ENCODE results near the gene SH2D2A.

Gene SH2D2A

DNA sequence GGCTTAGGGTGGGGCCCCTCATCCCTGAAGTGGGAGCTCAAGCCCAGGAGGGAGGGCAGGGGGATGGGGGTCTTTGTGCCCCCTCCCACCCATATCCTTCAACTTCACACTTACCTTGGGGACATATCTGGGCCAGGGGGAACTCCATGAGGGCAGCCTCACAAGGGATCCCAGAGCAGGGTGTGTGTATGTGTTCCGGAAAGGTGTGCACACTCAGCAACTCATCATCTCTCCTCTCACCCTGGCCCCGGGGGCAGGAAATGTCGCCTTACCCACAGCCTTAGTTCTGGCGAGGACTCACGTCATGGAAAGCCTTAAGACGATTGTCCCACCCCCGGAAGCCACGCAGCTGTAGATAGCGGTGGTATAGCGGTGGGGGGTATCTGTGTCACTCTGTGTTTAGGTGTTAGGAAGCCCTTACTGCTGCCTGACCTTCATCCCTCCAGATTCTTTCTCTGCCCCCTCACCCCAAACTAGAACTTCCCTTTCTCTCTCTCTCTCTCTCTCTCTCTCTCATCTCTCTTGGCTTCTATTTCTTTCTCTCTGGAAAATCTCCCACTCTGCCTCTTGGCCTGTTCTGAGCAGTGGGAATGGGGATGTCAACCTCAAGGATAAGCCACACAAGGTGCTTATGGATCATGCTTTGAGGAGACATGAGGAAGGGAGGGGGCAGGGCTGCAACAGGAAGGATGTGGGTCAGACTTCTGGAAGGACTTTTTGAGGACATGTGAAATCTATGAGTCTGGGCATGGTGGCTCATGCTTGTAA, at the start of gene SH2D2A:
Gene SH2D2A, minus strand, starts transcription at position 288 of the 768 bp plus-strand sequence. Its CDS starts 140 bp downstream, at position 148.
- DNase-seq: peak; percentile 98

DNA sequence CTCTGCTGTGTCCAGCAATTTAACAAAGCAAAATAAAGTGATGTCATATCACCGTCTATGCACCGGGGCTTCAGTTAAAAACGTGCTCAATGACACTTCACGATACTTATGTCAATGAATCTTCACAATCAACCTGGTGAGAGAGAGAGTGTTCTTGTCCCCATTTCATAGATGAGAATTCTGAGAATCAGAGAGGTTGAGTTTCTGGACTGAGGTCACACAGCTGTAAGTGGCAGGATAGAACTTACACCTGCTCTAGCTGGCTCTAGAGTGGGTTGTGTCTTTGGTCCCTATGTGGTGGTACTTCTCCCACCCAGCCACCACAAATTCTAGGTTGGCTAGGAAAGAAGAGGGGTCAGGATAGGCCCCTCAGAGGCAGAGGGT, 49.2 kb upstream of the SH2D2A start:
- DNase-seq: no peak

DNA sequence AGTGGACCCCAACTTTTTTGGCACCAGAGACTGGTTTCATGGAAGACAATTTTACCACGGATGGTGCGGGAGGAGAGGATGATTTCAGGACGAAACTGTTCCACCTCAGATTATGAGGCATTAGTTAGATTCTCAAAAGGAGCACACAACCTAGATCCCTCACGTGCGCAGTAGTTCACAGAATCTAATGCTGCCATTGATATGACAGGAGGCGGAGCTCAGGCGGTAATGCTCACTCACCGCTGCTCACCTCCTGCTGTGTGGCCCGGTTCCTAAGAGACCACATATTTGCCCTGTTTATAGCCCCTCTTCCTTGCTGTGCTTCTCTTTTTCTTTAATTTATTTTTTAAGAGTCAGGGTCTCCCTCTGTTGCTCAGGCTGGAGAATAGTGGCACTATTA, 48.6 kb upstream of the SH2D2A start:
- no peak for DNase-seq

DNA sequence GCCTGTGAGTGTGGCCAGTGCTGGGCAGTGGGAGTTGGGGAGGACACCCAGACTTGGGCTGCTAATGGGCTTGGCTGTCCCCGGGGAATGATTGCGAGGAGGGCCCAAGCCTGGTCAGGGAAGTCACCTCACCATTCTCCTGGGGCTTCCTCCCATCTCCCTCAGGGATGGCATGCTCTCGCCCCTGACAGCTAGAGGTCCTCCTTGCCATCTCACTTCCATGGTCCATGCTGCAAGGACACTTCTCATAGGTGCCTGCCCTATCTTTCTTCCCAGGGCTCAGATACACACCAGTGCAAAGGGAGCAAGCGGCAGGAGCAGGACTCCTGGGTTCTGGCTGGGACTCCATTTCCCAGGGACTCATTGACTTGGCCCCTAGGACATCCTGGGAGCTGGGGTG, 48.1 kb upstream of the SH2D2A start:
- no peak for DNase-seq

DNA sequence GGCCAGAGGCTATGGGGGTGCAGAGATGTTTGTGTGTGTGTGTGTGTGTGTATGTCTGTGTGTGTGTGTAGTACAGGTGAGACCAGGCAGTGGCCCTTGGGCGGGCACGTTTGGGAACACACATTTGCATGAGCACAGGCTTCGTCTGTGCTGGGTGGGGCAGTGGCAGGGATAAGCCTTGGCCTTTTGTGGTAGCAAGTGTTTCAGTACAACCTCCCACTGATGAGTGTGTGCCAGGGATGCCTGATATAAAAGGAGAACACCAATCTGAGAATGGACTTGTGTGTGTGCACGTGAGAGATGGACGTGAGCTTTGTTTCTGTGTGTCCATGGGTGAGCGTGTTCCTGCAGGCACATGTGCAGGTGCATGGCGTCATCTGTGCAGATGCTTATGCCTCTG, 47.0 kb upstream of the SH2D2A start:
- DNase-seq: no peak

DNA sequence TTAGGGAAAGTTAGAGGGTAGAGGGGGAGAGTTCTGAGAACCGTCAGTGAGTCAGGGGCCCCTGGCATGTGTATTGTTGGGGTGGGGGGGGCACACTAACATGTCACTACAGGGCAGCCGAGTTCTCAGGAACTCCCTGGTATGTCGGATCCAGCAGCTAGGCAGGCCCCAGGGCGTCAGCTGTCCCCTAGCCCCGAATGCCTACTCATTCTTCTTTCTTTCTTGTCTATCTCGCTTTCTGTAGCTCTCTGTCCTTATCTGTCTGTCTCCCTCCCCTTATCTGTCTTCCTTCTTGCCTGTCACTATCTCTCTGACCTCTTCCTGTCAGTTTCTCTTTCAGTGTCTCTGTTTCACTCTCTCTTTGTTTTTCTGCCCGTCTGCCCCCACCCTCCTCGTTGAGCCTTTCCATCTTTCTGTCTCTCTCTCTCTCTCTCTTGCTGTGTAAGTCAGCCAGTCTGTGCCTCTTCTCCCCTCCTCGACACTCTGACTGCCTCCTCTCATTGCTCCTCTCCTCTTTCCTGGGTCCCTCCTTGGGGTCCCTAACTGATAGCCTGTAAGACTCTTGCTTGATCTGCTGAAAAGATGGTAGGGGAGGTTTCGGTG, 46.5 kb upstream of the SH2D2A start:
- no peak for DNase-seq

DNA sequence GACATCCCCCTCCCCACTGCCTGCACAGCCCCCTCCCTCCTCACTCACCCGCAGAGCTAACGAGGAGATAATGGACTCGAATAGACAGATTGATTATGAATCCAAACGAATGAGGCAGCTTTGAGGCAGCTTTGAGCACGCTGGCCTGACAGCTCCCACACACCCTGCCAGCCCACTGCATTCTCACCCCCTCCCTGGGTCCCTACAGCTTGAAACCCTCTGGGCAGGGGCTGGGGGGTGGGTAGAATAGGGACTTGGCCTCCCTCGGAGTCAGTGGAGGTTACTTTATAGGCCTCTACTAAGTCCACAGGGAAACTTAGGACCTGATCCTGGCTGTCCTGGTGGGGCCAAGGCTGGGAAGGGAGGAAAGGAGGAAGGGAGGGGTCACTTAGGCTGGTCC, 45.9 kb upstream of the SH2D2A start:
- DNase-seq: no peak

DNA sequence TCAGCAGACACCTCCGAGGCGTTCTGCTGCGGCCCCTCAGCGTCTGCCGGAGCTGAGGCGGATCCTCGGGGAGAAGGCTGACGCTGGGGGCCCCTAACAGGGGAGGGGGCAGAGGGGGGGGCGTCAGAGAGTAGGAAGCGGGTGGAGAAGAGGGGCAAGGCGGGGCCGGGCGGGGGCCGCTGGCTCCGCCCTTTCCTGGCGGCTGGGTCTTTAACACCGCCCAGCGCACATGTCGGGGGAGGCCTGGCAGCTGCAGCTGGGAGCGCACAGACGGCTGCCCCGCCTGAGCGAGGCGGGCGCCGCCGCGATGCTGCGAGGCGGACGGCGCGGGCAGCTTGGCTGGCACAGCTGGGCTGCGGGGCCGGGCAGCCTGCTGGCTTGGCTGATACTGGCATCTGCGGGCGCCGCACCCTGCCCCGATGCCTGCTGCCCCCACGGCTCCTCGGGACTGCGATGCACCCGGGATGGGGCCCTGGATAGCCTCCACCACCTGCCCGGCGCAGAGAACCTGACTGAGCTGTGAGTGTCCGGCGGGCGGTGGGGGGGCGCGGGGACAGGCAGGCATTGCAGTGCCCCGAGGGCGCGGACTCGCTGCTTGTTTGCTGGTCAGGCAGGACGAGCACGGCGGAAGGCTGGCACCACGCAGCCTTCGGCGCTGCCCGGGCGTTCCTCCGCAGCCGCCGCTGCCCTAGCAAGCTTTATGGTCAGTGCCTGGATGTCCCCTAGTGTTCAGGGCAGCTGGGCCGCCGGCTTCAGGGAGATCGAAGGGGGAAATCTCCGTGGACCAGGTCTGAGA, 44.2 kb upstream of the SH2D2A start, which contains the start of gene NTRK1:
Gene NTRK1, plus strand, starts transcription at position 238 of the 796 bp plus-strand sequence. Its CDS starts 70 bp downstream, at position 308.
- DNase-seq: peak; percentile 83

DNA sequence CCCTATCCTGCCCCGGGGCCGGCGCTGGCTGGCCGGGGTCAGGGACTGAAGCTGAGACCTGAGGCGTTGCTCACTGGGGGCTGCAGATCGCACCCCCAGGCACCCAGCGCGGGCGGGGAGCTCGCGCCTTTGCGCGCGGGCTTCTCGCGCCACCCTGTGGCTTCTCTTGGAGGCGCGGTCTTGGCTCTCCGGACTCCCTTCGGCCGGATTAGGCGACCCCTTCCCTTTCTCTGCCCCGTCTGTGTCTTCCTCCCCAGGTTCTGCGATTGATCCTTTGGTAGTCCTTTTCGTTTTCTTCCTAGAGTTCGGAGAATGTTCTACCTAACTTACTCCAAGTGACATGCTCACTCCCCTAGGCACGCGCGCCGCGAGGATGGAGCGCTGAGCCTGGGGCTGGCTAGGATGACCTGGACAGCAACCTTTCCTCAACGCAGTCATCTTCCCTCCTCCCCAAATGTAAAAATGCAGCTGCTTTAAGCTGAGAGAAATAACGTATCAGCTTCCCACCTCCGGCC, 43.5 kb upstream of the SH2D2A start:
- DNase-seq: peak; percentile 85

DNA sequence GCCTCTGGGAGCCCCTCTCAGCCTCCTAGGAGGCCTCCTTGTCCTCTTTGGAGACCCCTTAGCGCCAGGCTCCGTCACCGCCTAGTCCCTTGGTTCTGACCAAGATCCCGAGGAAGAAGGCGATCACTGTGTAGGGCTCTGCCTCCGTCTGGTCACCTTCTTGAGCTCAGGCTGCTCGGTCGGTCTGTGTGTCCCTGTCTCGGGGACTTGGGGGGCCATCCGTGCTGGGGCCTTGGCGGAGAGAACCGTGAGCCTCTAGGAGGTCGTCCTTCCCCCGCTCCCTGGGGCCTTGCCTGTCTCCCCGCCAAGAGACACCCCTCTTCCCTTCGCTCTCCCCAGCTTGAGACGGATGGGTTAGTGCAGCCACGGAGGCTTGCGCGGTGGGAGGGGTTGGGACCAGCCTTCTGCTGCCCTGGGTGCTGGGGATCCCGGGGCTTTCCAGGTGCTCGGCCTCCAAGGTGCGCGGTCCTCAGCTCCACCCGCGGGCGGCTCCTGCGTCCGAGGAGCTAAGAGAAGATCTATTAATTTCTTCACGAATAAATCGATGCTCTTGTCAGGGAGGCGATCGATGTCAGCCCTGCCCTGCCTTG, 43.0 kb upstream of the SH2D2A start:
- no peak for DNase-seq

DNA sequence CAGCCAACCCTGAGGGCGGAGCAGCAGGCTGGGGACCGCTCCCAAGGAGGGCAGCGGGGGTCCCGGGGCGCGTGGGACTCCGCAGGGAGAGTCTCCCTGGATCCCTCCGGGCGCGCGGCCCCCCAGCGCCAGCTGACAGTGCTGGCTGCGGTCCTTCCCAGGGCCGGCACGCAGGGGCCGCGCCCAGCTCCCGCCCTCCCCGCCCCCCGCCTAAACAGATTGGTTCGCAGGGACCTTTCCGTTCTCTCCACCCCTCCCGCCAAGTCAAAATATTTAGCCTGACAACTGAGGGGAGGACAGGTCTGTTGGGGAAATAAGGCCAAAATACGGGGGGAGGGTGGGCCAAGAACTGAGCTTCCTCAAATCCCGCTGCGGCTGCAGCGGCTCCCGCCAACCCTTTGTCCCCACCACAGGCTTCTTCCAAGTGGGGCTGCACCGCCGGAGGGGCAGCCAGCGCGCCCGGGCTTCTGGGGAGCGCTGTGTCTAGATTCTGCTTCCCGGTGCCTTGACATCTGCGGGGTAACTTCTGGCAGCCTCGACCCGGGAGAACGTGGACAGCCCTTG, 42.4 kb upstream of the SH2D2A start, which contains the start of gene INSRR:
Gene INSRR, minus strand, starts transcription at position 159 of the 564 bp plus-strand sequence. CDS start 496 bp downstream, outside the sequence.
- DNase-seq: no peak

DNA sequence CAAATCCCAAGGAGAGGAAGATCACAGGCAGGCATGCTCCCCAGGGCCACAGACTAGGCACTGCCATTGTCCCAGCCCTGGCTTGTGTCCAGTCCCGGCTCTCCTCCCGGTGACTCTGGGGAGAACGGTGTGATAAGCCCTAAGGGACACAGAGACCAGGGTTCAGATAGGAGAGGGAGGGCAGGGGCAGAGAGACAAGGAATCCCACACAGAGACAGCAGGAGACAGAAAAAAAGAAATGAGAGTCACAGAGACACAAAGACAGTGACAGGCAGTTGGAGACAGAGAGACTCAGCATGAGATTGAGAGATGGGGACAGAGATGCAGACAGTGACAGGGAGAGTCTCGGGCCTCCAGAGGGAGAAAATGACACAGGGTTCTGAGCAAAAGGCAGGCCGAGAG, 41.9 kb upstream of the SH2D2A start:
- DNase-seq: no peak

DNA sequence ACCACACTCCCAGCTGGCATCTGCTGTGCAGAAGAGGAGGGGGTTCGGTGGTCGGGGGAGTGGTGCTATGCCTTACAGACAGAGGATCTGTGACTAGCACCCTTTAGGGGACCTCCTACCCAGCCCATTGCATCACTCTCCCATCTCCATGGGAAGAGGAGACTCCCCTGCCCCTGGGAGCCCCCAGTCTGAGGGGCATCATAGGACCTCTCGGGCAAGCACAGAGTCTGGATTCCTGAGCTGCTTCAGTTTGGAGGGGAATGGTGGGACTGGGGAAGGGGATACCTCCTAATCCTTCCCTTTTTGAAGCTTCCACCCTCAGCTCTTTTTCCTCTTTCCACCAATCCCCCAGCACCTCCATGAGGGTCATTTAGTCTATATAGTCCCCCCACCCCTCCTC, 40.9 kb upstream of the SH2D2A start:
- no peak for DNase-seq

DNA sequence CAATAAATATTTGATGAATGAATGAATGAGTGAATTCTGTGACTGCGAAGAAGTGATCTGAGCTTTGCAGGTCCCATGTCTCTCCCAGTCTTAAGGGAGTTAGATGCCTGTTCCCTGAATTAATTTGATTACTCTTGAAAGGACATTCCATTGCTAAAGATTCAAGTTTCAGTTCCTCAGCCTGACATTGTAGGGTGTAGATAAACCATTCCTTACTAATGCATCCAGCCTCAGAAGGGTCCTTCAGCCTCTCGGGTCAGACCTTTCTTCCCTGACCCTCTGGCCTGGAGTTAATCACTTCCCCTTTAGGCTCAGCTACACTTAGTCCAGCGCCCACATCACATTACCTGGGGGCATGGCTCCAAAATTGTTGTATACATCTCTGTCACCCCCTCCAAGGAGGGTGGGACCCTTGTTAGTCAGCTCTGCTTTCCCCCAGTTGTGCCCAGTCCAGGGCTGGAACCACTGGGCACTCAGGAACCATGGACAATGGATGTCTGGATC, 39.7 kb upstream of the SH2D2A start:
- no peak for DNase-seq

DNA sequence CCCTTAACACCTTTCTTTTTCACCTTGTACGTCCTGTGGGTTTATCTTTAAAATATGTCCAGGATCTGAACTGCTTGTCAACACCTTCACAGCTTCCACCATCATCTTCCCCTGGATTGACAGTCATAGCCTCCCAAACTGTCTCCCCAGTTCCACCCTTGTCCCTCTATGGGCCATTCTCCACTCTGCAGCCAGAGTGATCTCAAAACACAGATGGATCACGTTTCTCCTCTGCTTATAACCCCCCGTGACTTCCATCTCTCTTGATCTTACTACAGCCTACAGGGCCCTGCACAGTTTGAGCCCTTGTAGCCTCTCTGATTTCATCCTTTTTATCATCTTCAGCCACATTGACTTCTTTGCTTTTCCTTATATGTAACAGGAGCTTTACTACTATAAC, 38.0 kb upstream of the SH2D2A start:
- no peak for DNase-seq

DNA sequence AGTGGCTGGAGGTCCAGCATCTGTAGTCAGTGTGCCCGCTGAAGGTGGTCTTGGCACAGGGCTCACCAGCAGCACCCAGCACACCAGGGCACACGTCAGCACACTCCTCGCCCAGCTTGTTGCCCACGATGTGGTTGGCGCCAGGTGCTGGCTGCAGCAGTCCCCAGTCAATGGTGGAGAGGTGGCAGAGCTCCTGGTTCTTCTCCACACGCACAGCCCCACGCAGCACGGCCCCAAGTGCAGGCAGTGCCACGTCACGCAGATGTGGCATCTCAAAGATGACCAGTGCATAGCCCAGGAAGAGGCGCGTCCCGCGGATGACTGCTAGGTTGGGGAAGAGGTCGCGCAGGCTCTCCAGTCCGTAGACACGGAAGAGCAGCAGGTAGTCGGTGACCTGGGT, 37.1 kb upstream of the SH2D2A start:
- DNase-seq: no peak

DNA sequence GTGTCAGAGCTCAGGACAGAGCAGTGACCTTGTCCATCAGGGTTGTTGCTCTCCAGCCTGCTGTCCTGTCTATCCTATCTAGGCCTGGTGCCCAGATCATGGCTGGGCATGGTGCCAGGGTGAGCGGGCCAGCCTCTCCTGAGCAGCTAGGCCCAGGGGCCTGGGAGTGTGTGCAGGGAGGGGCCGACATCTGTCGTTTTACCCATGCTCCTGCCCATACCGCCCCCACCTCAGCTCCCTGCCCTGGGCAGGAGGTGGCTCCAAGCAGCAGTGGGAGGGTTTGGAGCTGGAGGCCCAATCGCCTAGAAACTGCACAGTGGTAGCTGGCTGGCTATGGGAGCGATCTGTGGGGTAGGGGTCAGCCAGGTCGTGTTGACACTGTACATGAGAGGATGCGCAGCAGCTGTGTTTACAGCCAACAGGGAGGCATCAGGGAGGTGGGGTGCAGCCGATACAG, 35.8 kb upstream of the SH2D2A start:
- DNase-seq: no peak

DNA sequence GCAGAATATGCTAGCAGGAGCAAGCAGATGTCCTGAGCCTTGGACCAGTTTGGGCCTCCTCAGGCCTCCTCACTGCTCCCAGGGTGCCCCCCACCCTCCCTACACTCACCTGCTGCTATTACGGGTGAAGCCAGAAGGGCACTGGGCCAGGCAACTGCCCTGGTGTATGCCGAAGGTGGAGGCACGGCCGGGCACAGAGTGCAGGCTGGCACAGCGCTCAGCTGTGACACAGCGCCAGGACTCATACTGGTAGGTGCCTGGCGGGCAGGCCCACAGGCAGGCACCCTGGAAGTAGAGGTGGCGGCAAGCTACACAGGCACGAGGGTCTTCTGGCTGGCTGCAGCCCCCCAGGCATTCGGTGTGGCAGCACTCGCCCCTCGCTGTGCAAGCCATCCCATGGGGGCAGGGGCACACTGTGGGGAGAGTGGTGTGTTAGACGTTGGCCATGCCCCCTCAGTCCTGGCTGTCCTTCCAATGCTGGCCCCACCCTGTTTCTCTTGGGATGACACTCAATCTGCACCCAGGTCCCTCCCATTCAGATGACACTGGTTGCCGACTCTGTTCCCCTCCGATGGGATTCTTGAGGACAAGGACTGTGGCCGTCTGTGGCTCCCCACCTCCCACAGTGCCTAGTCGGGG, 35.2 kb upstream of the SH2D2A start:
- no peak for DNase-seq

DNA sequence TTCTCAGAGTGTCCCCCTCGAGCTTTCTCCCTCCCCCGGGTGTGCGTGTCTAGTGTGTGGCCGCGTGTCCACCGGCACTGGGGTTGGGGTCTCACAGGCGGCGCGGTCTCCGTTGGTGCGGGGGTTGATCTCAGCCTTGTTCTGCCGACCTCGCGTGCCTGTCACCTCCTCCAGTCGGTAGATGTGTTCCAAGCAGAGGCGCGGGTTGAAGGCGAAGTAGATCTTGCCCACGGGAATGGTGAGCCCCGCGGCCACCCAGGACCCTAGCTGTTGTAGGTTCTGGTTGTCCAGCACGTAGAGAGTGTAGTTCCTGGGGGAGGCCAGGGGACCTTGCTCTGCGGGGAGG, 32.5 kb upstream of the SH2D2A start:
- no peak for DNase-seq

DNA sequence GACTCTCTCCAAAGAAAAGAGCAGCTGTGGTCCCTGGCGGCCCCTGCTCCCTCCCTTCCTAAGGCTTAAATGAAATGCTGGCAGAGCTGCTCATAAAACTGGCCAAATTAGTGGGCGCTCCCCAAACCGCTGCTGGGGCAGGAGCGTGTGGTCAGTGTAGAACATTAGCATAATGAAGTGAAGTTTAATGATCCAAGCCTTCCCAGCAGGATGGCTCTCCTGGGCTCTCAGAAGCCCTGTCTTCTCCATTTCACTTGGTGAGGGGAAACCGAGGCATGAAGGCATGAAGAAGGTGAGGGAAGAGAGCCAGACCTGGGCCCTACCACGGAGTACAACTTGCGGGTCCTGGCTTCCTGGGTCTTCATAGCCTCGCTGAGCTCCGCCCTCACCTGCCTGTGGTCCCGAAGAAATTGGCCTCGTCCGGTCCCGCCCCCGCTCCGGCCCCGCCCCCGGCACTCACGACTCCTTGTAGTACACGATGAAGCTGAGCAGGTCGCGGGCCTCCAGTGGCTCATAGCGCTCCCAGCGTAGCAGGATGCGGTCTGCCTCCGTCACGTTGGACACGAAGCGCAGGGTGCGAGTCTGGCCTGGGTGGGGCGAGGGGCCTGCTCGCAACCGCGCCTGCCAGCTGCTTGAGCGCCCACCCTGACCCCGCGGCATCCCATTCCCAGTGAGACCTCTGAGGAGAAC, 32.0 kb upstream of the SH2D2A start:
- peak; percentile 84 for DNase-seq

Measured in activated effector memory CD4-positive, alpha-beta T cell treated with anti-CD3 and anti-CD28 coated beads, Interleukin-2, amount 50 U/mL, for 16 hours (primary cell).